Measurements from ENCODE around the gene GAD1. TPM values are rescaled to one million over a fixed set of nuclear protein-coding genes. Genes with fewer than 3 reads are reported as not detected.

GAD1 gene
- polyA plus RNA-seq, 3 donors from 2014 or later, result not detected

DNA sequence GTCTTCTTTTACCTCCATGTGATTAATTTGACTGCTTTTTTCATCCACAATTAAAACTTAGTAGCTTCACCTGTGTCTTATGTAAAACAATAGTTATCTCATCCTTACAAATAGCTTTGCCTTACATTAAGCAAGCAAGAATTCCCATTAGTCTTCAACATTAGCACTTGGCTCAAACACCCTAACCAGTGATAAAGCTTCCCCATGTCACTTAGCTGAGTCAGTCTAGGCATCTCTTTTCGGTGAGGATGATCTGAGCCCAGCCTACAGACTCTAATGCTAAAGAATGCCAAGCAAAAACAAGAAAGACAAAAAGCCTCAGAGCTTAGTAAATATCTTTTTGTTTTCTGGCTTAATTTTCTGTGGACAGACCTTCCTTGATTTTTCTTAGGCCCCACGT is 26.1 kb downstream of the GAD1 start:
- Mint-ChIP-seq H3K36me3 (no peaks in the 10 kb centered on the region), H3K9me3 (no peaks in the 10 kb centered on the region), H3K4me1 (peaks cover 17 to 27% of the 10 kb centered on the region in 2 donors), H3K4me3 (peak overlapping the region in 1 of 5 donors; percentile 59), H3K27ac (peak overlapping the region in 3 of 6 donors; percentile 28 to 66 (median 38)), H3K27me3 (ENCODE audit: low read depth in 3 of 3) (peaks cover 0 to 2% (median 0%) of the 10 kb centered on the region in 3 donors)
- DNase-seq, result no peak

DNA sequence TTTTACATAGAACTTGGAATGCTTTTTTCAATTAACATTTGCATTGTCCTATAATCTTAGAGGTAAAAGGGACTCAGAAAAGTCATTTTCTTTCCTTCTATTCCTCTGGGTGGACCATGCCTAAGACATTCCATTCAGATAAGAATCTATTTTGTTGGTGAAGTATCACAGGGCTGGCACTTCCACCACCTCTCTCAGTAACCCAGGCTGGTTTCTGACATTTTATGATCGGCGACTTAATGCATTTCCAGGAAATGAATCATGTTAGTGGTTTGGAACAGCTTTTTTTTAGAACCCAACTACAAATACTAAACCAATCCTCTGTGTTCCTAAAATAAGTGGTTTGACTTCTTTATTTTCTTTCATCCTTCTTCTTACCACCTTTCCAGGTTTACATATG is 27.0 kb downstream of the GAD1 start:
- Mint-ChIP-seq H3K9me3 (no peaks in the 10 kb centered on the region), H3K36me3 (no peaks in the 10 kb centered on the region), H3K4me1 (peaks cover 17 to 27% of the 10 kb centered on the region in 2 donors), H3K27ac (peak overlapping the region; percentile 5 to 70 (median 61)), H3K4me3 (peak overlapping the region; percentile 54 to 69 (median 59)), H3K27me3 (ENCODE audit: low read depth in 3 of 3) (no peaks in the 10 kb centered on the region)
- DNase-seq, result peak; percentile 12 to 29 (median 22)

DNA sequence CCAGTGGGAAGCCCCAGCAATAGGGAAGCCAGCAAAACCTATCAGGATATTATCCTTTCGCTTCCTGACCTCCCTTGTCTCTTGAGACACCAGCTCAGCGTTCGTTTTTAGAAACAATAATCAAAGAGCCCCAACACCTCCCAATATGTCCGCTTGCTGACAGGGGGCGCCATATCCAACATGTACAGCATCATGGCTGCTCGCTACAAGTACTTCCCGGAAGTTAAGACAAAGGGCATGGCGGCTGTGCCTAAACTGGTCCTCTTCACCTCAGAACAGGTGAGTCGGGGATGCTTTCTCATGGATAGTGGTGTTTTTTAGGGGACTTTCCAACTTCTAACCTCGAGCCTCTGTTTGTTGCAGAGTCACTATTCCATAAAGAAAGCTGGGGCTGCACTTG is 28.7 kb downstream of the GAD1 start:
- Mint-ChIP-seq H3K9me3 (no peaks in the 10 kb centered on the region), H3K27ac (no peak overlapping the region), H3K4me3 (no peak overlapping the region), H3K4me1 (peaks cover 17 to 27% of the 10 kb centered on the region in 2 donors), H3K27me3 (ENCODE audit: low read depth in 3 of 3) (no peaks in the 10 kb centered on the region), H3K36me3 (no peaks in the 10 kb centered on the region)
- DNase-seq, result no peak

DNA sequence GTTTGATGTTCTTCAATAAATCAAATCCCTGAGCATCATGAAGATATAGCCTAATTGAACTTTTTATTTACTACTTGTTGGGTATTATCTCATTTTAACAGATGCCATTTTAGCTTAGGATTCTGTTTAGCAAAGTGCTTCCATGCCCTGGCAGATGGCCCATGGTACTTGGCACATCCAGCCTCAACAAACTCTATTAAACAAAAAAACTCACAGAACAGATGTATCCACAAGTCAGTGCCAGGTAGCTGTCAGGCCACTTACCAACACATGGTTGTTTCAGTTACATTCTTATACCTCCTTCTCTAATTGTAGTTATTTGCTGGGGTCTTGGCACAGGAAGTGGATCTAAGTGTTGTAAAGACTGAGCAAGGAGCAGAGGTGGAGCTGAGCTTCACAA is 29.6 kb downstream of the GAD1 start:
- Mint-ChIP-seq H3K27me3 (ENCODE audit: low read depth in 3 of 3) (no peaks in the 10 kb centered on the region), H3K36me3 (no peaks in the 10 kb centered on the region), H3K4me1 (peaks cover 17 to 27% of the 10 kb centered on the region in 2 donors), H3K27ac (no peak overlapping the region), H3K4me3 (no peak overlapping the region), H3K9me3 (no peaks in the 10 kb centered on the region)
- no peak for DNase-seq

DNA sequence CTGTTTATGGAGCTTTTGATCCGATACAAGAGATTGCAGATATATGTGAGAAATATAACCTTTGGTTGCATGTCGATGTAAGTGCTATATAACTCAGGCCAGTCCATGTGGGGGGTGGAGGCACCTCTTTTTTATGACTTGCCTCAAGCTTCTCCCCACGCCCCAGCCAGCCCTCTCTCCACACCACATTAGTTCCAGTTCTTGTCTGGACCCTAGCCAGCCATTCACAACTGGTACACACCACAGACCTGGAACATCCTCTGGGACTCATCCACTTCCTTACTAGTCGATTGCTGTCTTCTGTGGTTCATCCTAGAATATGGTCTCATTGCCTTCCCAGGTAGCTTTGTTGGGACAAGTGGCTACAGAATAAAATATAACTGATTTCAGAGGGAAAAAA is 31.0 kb downstream of the GAD1 start:
- no peaks in the 10 kb centered on the region for H3K9me3 Mint-ChIP-seq
- H3K4me1 Mint-ChIP-seq, result peaks cover 16 to 24% of the 10 kb centered on the region in 2 donors
- DNase-seq, result no peak
- no peak overlapping the region for H3K4me3 Mint-ChIP-seq
- no peak overlapping the region for H3K27ac Mint-ChIP-seq
- no peaks in the 10 kb centered on the region for H3K36me3 Mint-ChIP-seq
- no peaks in the 10 kb centered on the region for H3K27me3 Mint-ChIP-seq (ENCODE audit: low read depth in 3 of 3)

DNA sequence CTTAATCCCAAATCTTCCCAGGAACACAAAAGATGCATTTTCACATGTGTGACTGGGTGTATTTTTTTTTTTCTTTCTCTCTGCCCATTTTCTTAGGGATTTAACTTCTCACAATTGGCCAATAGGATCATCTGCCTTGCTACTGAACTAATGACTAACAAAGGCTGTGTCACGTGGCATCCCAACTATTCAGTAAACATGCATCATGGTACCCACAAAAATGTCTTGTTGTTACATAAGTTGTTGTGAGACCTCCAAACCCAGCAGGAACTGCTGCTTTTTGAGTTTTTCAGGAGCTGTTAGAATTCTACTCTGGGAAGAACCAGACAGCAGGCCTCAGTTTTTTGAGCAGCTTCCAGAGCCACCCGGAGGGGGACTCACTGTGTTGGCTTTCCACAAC is 31.9 kb downstream of the GAD1 start:
- Mint-ChIP-seq H3K36me3 (no peaks in the 10 kb centered on the region), H3K9me3 (no peaks in the 10 kb centered on the region), H3K4me1 (peaks cover 7 to 16% of the 10 kb centered on the region in 2 donors), H3K27ac (no peak overlapping the region), H3K27me3 (ENCODE audit: low read depth in 3 of 3) (peaks cover 0 to 2% (median 0%) of the 10 kb centered on the region in 3 donors), H3K4me3 (no peak overlapping the region)
- DNase-seq, result no peak

DNA sequence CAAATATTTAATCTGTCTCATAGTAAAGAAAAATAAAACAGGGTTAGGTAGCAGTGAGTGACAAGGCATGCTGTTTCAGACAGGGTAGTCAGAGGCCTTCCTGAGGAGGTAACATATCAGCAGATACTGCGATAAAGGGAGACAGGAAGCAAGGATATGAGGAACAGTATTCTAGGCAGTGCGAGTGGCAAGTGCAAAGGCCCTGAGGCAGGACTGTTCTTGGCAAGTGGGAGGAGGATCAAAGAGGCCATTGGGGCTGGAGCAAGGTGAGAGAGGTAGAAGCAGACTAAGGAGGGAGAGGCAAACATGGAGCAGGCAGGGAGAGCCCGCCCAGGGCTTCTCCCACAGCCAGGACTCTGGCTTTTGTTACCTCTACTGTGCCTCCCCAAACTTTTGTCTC is 33.6 kb downstream of the GAD1 start:
- no peaks in the 10 kb centered on the region for H3K36me3 Mint-ChIP-seq
- H3K4me3 Mint-ChIP-seq, result no peak overlapping the region
- H3K27me3 Mint-ChIP-seq (ENCODE audit: low read depth in 3 of 3), result peaks cover 0 to 2% (median 2%) of the 10 kb centered on the region in 3 donors
- H3K27ac Mint-ChIP-seq, result no peak overlapping the region
- no peaks in the 10 kb centered on the region for H3K9me3 Mint-ChIP-seq
- no peak for DNase-seq
- H3K4me1 Mint-ChIP-seq, result no peaks in the 10 kb centered on the region

DNA sequence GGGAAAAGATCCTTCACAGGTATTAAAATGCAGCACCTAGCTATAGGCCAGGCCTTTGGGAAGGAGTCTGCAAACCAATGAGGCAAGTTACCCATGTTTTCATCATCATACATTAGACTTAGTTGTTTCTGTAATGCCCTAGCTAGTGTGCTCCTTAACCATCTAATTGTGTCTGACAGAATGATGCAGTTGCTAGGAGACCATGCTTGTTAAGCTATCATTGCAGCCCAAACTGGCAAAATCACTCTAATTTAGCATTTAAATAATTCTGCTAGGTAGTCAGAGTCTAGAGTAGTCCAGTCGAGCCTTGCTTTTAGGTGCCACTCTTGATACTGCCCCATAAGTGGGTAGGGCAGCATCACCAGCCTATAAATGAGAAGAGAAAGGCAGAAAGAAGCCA is 34.9 kb downstream of the GAD1 start:
- no peak overlapping the region for H3K4me3 Mint-ChIP-seq
- no peak for DNase-seq
- H3K27me3 Mint-ChIP-seq (ENCODE audit: low read depth in 3 of 3), result peaks cover 0 to 3% (median 2%) of the 10 kb centered on the region in 3 donors
- H3K27ac Mint-ChIP-seq, result no peak overlapping the region
- H3K36me3 Mint-ChIP-seq, result no peaks in the 10 kb centered on the region
- no peaks in the 10 kb centered on the region for H3K4me1 Mint-ChIP-seq
- H3K9me3 Mint-ChIP-seq, result no peaks in the 10 kb centered on the region

DNA sequence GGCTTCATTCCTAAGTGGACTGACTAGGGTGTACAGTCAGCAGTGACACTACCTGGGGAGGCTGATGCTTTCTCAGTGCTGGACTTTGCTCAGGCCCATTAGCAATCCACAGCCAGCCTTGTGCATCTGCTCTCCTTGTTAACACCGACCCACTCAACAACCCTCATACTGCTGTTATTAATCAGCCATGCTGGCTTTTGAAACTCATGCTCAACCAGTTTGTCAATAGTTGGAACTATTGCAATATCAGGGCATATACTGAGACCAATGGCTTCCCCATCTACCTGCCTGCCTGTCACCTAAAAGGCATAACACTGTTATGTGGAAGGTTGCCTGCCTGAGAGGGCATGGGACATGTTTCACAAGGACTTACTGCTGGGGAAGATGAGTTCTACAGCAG is 39.4 kb downstream of the GAD1 start:
- H3K9me3 Mint-ChIP-seq, result no peaks in the 10 kb centered on the region
- H3K27me3 Mint-ChIP-seq (ENCODE audit: low read depth in 3 of 3), result peaks cover 0 to 10% (median 2%) of the 10 kb centered on the region in 3 donors
- H3K4me1 Mint-ChIP-seq, result no peaks in the 10 kb centered on the region
- H3K4me3 Mint-ChIP-seq, result no peak overlapping the region
- H3K27ac Mint-ChIP-seq, result no peak overlapping the region
- H3K36me3 Mint-ChIP-seq, result no peaks in the 10 kb centered on the region
- no peak for DNase-seq

DNA sequence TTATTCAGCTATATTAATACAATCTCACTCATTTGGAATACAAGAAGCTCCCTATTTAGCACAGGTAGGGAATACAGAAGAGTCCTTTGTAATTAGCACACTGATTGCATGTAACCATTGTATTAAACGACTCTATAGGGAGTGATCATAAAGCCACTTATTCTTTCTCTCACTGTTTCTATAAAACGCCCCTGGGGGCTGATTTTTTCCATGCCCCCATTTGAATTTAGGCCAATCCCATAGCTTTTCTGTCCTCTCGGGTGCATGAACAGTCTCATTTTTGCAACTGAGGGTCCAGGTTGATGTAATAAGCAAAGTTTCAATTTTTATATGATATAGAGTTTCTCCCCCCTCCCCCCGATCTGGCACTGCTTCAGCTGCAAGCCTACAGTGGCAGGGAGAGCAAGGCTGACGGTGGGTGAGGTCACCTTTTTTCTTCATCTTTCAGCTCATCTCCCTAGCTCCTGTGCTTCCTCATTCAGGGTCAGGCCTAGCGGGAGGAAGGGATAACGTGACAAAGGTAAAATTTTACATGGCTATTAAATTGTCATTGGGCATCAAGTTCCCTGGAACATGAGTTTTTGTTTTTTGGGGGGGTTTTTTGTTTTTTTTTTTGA is 45.7 kb downstream of the GAD1 start:
- no peak for DNase-seq
- Mint-ChIP-seq H3K9me3 (no peaks in the 10 kb centered on the region), H3K27ac (no peak overlapping the region), H3K4me3 (no peak overlapping the region), H3K36me3 (no peaks in the 10 kb centered on the region), H3K27me3 (ENCODE audit: low read depth in 3 of 3) (peaks cover 0 to 8% (median 2%) of the 10 kb centered on the region in 3 donors), H3K4me1 (no peaks in the 10 kb centered on the region)

DNA sequence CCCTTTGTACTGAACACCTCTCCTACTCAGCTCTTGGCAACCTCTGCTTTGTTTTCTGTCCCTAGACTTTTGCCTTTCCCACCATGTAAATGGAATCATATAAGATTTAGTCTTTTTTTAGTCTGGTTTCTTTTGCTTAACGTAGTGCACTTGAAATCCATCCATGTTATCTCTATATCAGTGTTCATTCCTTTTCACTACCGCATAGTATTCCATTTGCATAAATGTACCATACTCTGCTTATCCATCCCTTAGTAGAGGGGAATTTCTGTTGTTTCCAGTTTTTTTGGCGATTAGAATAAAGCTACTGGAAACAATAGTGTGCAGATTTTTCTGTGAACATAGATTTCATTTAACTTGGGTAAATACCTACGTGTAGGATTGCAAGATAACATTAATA is 46.4 kb downstream of the GAD1 start:
- H3K4me1 Mint-ChIP-seq, result no peaks in the 10 kb centered on the region
- H3K9me3 Mint-ChIP-seq, result no peaks in the 10 kb centered on the region
- no peak for DNase-seq
- no peak overlapping the region for H3K27ac Mint-ChIP-seq
- peaks cover 0 to 8% (median 2%) of the 10 kb centered on the region in 3 donors for H3K27me3 Mint-ChIP-seq (ENCODE audit: low read depth in 3 of 3)
- H3K36me3 Mint-ChIP-seq, result no peaks in the 10 kb centered on the region
- H3K4me3 Mint-ChIP-seq, result no peak overlapping the region

DNA sequence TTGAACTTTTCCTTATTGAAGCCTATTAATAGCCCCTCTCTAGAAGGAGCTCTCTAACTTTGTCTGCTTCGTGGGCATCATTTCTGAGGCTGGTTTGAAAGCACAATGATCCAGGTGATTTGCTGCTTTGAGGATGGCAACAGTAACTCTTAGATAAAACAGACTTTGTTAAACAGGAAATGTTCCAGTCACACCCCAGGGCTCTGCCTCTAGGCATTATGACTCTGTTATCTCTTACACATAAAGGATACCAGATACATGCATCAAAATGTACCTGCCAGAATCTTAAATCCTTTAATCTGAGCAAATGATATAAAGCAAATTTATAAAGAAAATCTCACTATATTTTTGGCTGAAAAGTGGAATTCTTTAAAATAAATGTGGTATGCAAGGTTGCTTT is 52.3 kb downstream of the GAD1 start:
- no peak for DNase-seq
- no peak overlapping the region for H3K4me3 Mint-ChIP-seq

DNA sequence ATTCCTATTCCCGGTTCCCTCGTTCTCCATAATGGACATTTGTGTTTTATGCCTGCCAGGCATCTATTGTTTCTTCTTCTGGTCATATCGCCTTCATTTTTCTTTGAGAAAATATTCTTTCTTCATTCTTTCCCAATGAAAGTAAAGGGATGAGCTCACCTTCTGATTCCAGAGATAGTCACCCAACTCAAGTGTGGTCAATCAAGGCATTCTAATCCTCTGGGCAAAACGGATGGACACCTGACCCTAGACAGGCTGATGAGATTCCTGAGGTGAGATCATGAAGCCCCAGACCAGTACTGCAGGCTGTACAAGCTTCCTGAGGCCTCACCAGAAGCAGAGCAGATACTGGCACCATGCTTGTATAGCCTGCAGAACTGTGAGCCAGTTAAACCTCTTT is 52.8 kb downstream of the GAD1 start:
- no peak for DNase-seq
- Mint-ChIP-seq H3K27ac (no peak overlapping the region), H3K36me3 (no peaks in the 10 kb centered on the region), H3K4me1 (peaks cover 9 to 10% of the 10 kb centered on the region in 2 donors), H3K27me3 (ENCODE audit: low read depth in 3 of 3) (peaks cover 2 to 9% (median 6%) of the 10 kb centered on the region in 3 donors), H3K4me3 (no peak overlapping the region), H3K9me3 (no peaks in the 10 kb centered on the region)

More for the DNA sequence above, 52.3 kb downstream of the GAD1 start:
- Mint-ChIP-seq H3K4me1 (peaks cover 9 to 10% of the 10 kb centered on the region in 2 donors), H3K9me3 (no peaks in the 10 kb centered on the region), H3K27me3 (ENCODE audit: low read depth in 3 of 3) (peaks cover 2 to 9% (median 6%) of the 10 kb centered on the region in 3 donors), H3K27ac (no peak overlapping the region), H3K36me3 (no peaks in the 10 kb centered on the region)

DNA sequence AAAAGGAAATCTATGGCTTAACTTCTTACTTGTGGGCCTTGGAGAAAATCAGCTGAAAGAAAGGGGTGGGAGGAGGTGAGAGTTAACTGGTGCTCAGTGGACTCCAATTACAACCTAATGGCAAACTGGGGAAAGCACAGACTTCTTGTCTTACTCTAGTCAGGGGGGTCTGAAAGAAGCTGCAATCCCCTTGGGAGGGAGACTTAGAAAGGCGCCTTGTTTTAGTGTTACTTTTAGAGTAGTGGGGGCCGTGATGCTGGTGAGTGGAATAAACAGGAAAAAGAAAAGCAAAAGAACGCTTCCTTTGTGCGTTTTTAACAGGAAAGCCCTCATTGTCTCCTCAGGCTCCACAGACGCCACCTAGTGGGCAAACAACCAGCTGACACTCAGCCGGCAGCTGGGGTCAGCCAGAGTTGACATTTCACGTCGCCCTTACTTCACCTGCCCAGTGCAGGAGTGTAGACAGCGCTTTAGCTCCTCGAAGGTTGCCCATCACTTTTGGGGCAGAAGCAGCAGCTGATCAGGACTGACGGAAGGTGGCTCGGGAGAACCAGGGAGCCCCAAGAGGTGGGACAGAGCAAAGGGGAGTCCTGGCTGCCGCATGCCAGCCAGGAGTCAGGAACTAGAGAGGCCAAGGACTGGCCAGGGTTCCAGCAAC is 56.5 kb downstream of the GAD1 start:
- H3K9me3 Mint-ChIP-seq, result no peaks in the 10 kb centered on the region
- H3K4me1 Mint-ChIP-seq, result peaks cover 13 to 14% of the 10 kb centered on the region in 2 donors
- DNase-seq, result peak; percentile 58 to 68 (median 60)
- H3K4me3 Mint-ChIP-seq, result peak overlapping the region; percentile 71 to 87 (median 78)
- peaks cover 2 to 10% (median 8%) of the 10 kb centered on the region in 3 donors for H3K27me3 Mint-ChIP-seq (ENCODE audit: low read depth in 3 of 3)
- H3K36me3 Mint-ChIP-seq, result no peaks in the 10 kb centered on the region
- peak overlapping the region in 5 of 6 donors; percentile 2 to 82 (median 24) for H3K27ac Mint-ChIP-seq

Measured in immature natural killer cell (primary cell).